Measurements from ENCODE around the gene RSF1.

RSF1 gene

GRCh38 chr11:77752516-77752915, 68.0 kb downstream of the RSF1 start:
- Histone ChIP-seq H3K27me3 (ENCODE audit: control insufficient read depth in 1 of 2, insufficient read depth in 2 of 2, low read length in 2 of 2) (no peaks in the 10 kb centered on the region), H3K4me3 (ENCODE audit: low read length in 2 of 2) (no peak overlapping the region), H3K9ac (ENCODE audit: low read length in 2 of 2) (no peak overlapping the region), H3K9me3 (ENCODE audit: control insufficient read depth in 2 of 2, low read length in 2 of 2) (no peaks in the 10 kb centered on the region), H3K27ac (ENCODE audit: low read length) (no peak overlapping the region), H3K36me3 (ENCODE audit: control insufficient read depth in 2 of 2, insufficient read depth in 2 of 2, low read length in 2 of 2) (peaks cover 3 to 4% of the 10 kb centered on the region in 2 donors), H3K4me1 (ENCODE audit: control insufficient read depth, insufficient read depth, low read length) (peaks cover 8% of the 10 kb centered on the region)

GRCh38 chr11:77750394-77751156, 69.9 kb downstream of the RSF1 start:
- Histone ChIP-seq H3K27me3 (ENCODE audit: control insufficient read depth in 1 of 2, insufficient read depth in 2 of 2, low read length in 2 of 2) (no peaks in the 10 kb centered on the region), H3K4me1 (ENCODE audit: control insufficient read depth, insufficient read depth, low read length) (peaks cover 8% of the 10 kb centered on the region), H3K9me3 (ENCODE audit: control insufficient read depth in 2 of 2, low read length in 2 of 2) (no peaks in the 10 kb centered on the region), H3K36me3 (ENCODE audit: control insufficient read depth in 2 of 2, insufficient read depth in 2 of 2, low read length in 2 of 2) (peaks cover 3 to 4% of the 10 kb centered on the region in 2 donors), H3K27ac (ENCODE audit: low read length) (no peak overlapping the region), H3K4me3 (ENCODE audit: low read length in 2 of 2) (no peak overlapping the region), H3K9ac (ENCODE audit: low read length in 2 of 2) (no peak overlapping the region)

- Histone ChIP-seq H3K9me3 (ENCODE audit: control insufficient read depth in 2 of 2, low read length in 2 of 2) (no peaks in the 10 kb centered on the region), H3K4me3 (ENCODE audit: low read length in 2 of 2) (no peak overlapping the region), H3K4me1 (ENCODE audit: control insufficient read depth, insufficient read depth, low read length) (peaks cover 8% of the 10 kb centered on the region), H3K9ac (ENCODE audit: low read length in 2 of 2) (no peak overlapping the region), H3K27ac (ENCODE audit: low read length) (no peak overlapping the region), H3K27me3 (ENCODE audit: control insufficient read depth in 1 of 2, insufficient read depth in 2 of 2, low read length in 2 of 2) (no peaks in the 10 kb centered on the region), H3K36me3 (ENCODE audit: control insufficient read depth in 2 of 2, insufficient read depth in 2 of 2, low read length in 2 of 2) (no peaks in the 10 kb centered on the region)
These were observed 71.3 kb downstream of the RSF1 start for GRCh38 chr11:77749232-77749631.

- H3K9me3 ChIP-seq (ENCODE audit: control insufficient read depth in 2 of 2, low read length in 2 of 2): no peaks in the 10 kb centered on the region
- H3K27me3 ChIP-seq (ENCODE audit: control insufficient read depth in 1 of 2, insufficient read depth in 2 of 2, low read length in 2 of 2): no peaks in the 10 kb centered on the region
- no peak overlapping the region for H3K4me3 ChIP-seq (ENCODE audit: low read length in 2 of 2)
- H3K9ac ChIP-seq (ENCODE audit: low read length in 2 of 2): no peak overlapping the region
- H3K36me3 ChIP-seq (ENCODE audit: control insufficient read depth in 2 of 2, insufficient read depth in 2 of 2, low read length in 2 of 2): no peaks in the 10 kb centered on the region
- no peak overlapping the region for H3K27ac ChIP-seq (ENCODE audit: low read length)
- peaks cover 8% of the 10 kb centered on the region for H3K4me1 ChIP-seq (ENCODE audit: control insufficient read depth, insufficient read depth, low read length)
These were observed 72.3 kb downstream of the RSF1 start for GRCh38 chr11:77748266-77748665.

GRCh38 chr11:77747381-77747969, 73.0 kb downstream of the RSF1 start:
- Histone ChIP-seq H3K9me3 (ENCODE audit: control insufficient read depth in 2 of 2, low read length in 2 of 2) (no peaks in the 10 kb centered on the region), H3K27me3 (ENCODE audit: control insufficient read depth in 1 of 2, insufficient read depth in 2 of 2, low read length in 2 of 2) (no peaks in the 10 kb centered on the region), H3K4me3 (ENCODE audit: low read length in 2 of 2) (no peak overlapping the region), H3K9ac (ENCODE audit: low read length in 2 of 2) (no peak overlapping the region), H3K36me3 (ENCODE audit: control insufficient read depth in 2 of 2, insufficient read depth in 2 of 2, low read length in 2 of 2) (no peaks in the 10 kb centered on the region), H3K27ac (ENCODE audit: low read length) (no peak overlapping the region), H3K4me1 (ENCODE audit: control insufficient read depth, insufficient read depth, low read length) (peaks cover 2% of the 10 kb centered on the region)

- H3K4me3 ChIP-seq (ENCODE audit: low read length in 2 of 2): no peak overlapping the region
- no peaks in the 10 kb centered on the region for H3K9me3 ChIP-seq (ENCODE audit: control insufficient read depth in 2 of 2, low read length in 2 of 2)
- H3K27ac ChIP-seq (ENCODE audit: low read length): no peak overlapping the region
- H3K4me1 ChIP-seq (ENCODE audit: control insufficient read depth, insufficient read depth, low read length): no peaks in the 10 kb centered on the region
- H3K36me3 ChIP-seq (ENCODE audit: control insufficient read depth in 2 of 2, insufficient read depth in 2 of 2, low read length in 2 of 2): peaks cover 5 to 8% of the 10 kb centered on the region in 2 donors
- no peak overlapping the region for H3K9ac ChIP-seq (ENCODE audit: low read length in 2 of 2)
- H3K27me3 ChIP-seq (ENCODE audit: control insufficient read depth in 1 of 2, insufficient read depth in 2 of 2, low read length in 2 of 2): no peaks in the 10 kb centered on the region
These were observed 84.0 kb downstream of the RSF1 start for GRCh38 chr11:77736473-77736872.

GRCh38 chr11:77734890-77735289, 85.6 kb downstream of the RSF1 start:
- H3K9ac ChIP-seq (ENCODE audit: low read length in 2 of 2): no peak overlapping the region
- no peak overlapping the region for H3K4me3 ChIP-seq (ENCODE audit: low read length in 2 of 2)
- no peaks in the 10 kb centered on the region for H3K27me3 ChIP-seq (ENCODE audit: control insufficient read depth in 1 of 2, insufficient read depth in 2 of 2, low read length in 2 of 2)
- H3K27ac ChIP-seq (ENCODE audit: low read length): no peak overlapping the region
- peaks cover 5 to 10% of the 10 kb centered on the region in 2 donors for H3K36me3 ChIP-seq (ENCODE audit: control insufficient read depth in 2 of 2, insufficient read depth in 2 of 2, low read length in 2 of 2)
- H3K4me1 ChIP-seq (ENCODE audit: control insufficient read depth, insufficient read depth, low read length): no peaks in the 10 kb centered on the region
- H3K9me3 ChIP-seq (ENCODE audit: control insufficient read depth in 2 of 2, low read length in 2 of 2): no peaks in the 10 kb centered on the region

GRCh38 chr11:77732143-77732542, 88.4 kb downstream of the RSF1 start:
- Histone ChIP-seq H3K27me3 (ENCODE audit: control insufficient read depth in 1 of 2, insufficient read depth in 2 of 2, low read length in 2 of 2) (no peaks in the 10 kb centered on the region), H3K9me3 (ENCODE audit: control insufficient read depth in 2 of 2, low read length in 2 of 2) (no peaks in the 10 kb centered on the region), H3K36me3 (ENCODE audit: control insufficient read depth in 2 of 2, insufficient read depth in 2 of 2, low read length in 2 of 2) (peaks cover 3 to 10% of the 10 kb centered on the region in 2 donors), H3K27ac (ENCODE audit: low read length) (no peak overlapping the region), H3K4me1 (ENCODE audit: control insufficient read depth, insufficient read depth, low read length) (no peaks in the 10 kb centered on the region), H3K4me3 (ENCODE audit: low read length in 2 of 2) (no peak overlapping the region), H3K9ac (ENCODE audit: low read length in 2 of 2) (no peak overlapping the region)

- Histone ChIP-seq H3K4me1 (ENCODE audit: control insufficient read depth, insufficient read depth, low read length) (no peaks in the 10 kb centered on the region), H3K27ac (ENCODE audit: low read length) (no peak overlapping the region), H3K9me3 (ENCODE audit: control insufficient read depth in 2 of 2, low read length in 2 of 2) (no peaks in the 10 kb centered on the region), H3K36me3 (ENCODE audit: control insufficient read depth in 2 of 2, insufficient read depth in 2 of 2, low read length in 2 of 2) (peaks cover 3 to 10% of the 10 kb centered on the region in 2 donors), H3K27me3 (ENCODE audit: control insufficient read depth in 1 of 2, insufficient read depth in 2 of 2, low read length in 2 of 2) (no peaks in the 10 kb centered on the region), H3K4me3 (ENCODE audit: low read length in 2 of 2) (no peak overlapping the region), H3K9ac (ENCODE audit: low read length in 2 of 2) (no peak overlapping the region)
These were observed 89.7 kb downstream of the RSF1 start for GRCh38 chr11:77730789-77731188.

GRCh38 chr11:77729063-77729462, 91.5 kb downstream of the RSF1 start:
- peaks cover 5 to 10% of the 10 kb centered on the region in 2 donors for H3K36me3 ChIP-seq (ENCODE audit: control insufficient read depth in 2 of 2, insufficient read depth in 2 of 2, low read length in 2 of 2)

GRCh38 chr11:77728203-77728786, 92.2 kb downstream of the RSF1 start:
- H3K9ac ChIP-seq (ENCODE audit: low read length in 2 of 2): no peak overlapping the region
- H3K27me3 ChIP-seq (ENCODE audit: control insufficient read depth in 1 of 2, insufficient read depth in 2 of 2, low read length in 2 of 2): no peaks in the 10 kb centered on the region
- H3K4me3 ChIP-seq (ENCODE audit: low read length in 2 of 2): no peak overlapping the region
- peaks cover 6 to 10% of the 10 kb centered on the region in 2 donors for H3K36me3 ChIP-seq (ENCODE audit: control insufficient read depth in 2 of 2, insufficient read depth in 2 of 2, low read length in 2 of 2)
- H3K9me3 ChIP-seq (ENCODE audit: control insufficient read depth in 2 of 2, low read length in 2 of 2): no peaks in the 10 kb centered on the region
- H3K27ac ChIP-seq (ENCODE audit: low read length): no peak overlapping the region
- no peaks in the 10 kb centered on the region for H3K4me1 ChIP-seq (ENCODE audit: control insufficient read depth, insufficient read depth, low read length)

More at GRCh38 chr11:77729063-77729462, 91.5 kb downstream of the RSF1 start:
- Histone ChIP-seq H3K9me3 (ENCODE audit: control insufficient read depth in 2 of 2, low read length in 2 of 2) (no peaks in the 10 kb centered on the region), H3K9ac (ENCODE audit: low read length in 2 of 2) (no peak overlapping the region), H3K4me3 (ENCODE audit: low read length in 2 of 2) (no peak overlapping the region), H3K4me1 (ENCODE audit: control insufficient read depth, insufficient read depth, low read length) (no peaks in the 10 kb centered on the region), H3K27ac (ENCODE audit: low read length) (no peak overlapping the region), H3K27me3 (ENCODE audit: control insufficient read depth in 1 of 2, insufficient read depth in 2 of 2, low read length in 2 of 2) (no peaks in the 10 kb centered on the region)
